Measurements from ENCODE around the gene JAKMIP1. TPM values are rescaled to one million over a fixed set of nuclear protein-coding genes. Genes with fewer than 3 reads are reported as not detected.

JAKMIP1 gene
- total RNA-seq, 1 donor: not detected

DNA sequence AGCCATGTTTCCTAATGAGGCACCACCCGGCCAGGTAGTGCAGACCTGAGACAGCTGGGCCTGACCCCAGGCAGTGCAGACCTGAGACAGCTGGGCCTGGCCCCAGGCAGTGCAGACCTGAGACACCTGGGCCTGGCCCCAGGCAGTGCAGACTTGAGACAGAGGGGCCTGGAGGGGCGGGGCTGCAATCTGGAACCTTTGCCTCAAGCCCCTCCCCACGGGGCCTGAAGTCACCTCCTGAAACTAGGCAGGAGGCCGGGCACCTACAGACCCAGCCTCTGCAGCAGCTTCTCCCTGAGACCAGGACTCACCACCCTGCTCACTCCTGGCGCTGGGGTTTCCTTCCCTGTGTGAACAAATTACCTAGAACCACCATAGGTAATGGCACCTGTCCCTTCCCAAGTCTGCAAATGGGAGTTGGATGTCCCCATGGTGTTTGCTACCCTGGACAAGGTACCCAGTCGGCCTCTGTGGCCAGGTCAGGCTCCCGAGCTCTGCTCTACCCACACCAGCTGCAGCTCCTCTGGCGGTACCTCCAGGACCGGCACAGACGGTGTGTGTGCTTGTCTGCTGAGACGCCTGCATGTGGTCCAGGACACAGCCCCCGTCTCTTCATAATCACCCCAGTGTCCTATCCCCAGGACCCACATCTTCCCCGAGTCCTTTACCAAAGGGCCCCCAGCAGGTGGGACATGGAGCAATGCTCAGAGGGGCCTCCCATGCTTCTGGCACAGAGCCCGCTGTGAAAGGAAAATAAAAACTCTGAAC is 129.0 kb downstream of the JAKMIP1 start:
- Histone ChIP-seq H3K36me3 (ENCODE audit: insufficient read depth, low read length) (no peaks in the 10 kb centered on the region), H2AFZ (ENCODE audit: low read length) (no peak overlapping the region), H3K4me1 (ENCODE audit: insufficient read depth, low read length) (no peaks in the 10 kb centered on the region), H3K27ac (ENCODE audit: low read depth, low read length) (no peak overlapping the region), H3K27me3 (ENCODE audit: insufficient read depth, low read length) (no peaks in the 10 kb centered on the region), H3K79me2 (ENCODE audit: insufficient read depth, low read length) (no peaks in the 10 kb centered on the region), H3K4me2 (ENCODE audit: insufficient read depth, low read length) (no peak overlapping the region), H4K20me1 (ENCODE audit: insufficient read depth, low read length) (no peaks in the 10 kb centered on the region), H3K4me3 (ENCODE audit: insufficient read depth, low read length) (no peak overlapping the region), H3K9me3 (ENCODE audit: low read depth, low read length) (no peaks in the 10 kb centered on the region)
- no peak for DNase-seq (ENCODE audit: insufficient read length, low spot score, missing footprints)
- TF ChIP-seq CTCF (IDR thresholded peaks at IDR 0.05; ENCODE audit: extremely low read depth, low read depth, low read length): no peak

GRCh38 chr4:6069845-6070709 is 130.3 kb downstream of the JAKMIP1 start:
- Histone ChIP-seq H3K4me2 (ENCODE audit: insufficient read depth, low read length) (no peak overlapping the region), H3K4me3 (ENCODE audit: insufficient read depth, low read length) (no peak overlapping the region), H2AFZ (ENCODE audit: low read length) (no peak overlapping the region), H3K4me1 (ENCODE audit: insufficient read depth, low read length) (no peaks in the 10 kb centered on the region), H3K27me3 (ENCODE audit: insufficient read depth, low read length) (no peaks in the 10 kb centered on the region), H3K79me2 (ENCODE audit: insufficient read depth, low read length) (no peaks in the 10 kb centered on the region), H4K20me1 (ENCODE audit: insufficient read depth, low read length) (no peaks in the 10 kb centered on the region), H3K27ac (ENCODE audit: low read depth, low read length) (no peak overlapping the region), H3K9me3 (ENCODE audit: low read depth, low read length) (no peaks in the 10 kb centered on the region), H3K36me3 (ENCODE audit: insufficient read depth, low read length) (no peaks in the 10 kb centered on the region)
- TF ChIP-seq CTCF (IDR thresholded peaks at IDR 0.05; ENCODE audit: extremely low read depth, low read depth, low read length): no peak
- no peak for DNase-seq (ENCODE audit: insufficient read length, low spot score, missing footprints)

- no peak overlapping the region for H2AFZ ChIP-seq (ENCODE audit: low read length)
- H3K4me2 ChIP-seq (ENCODE audit: insufficient read depth, low read length): no peak overlapping the region
- no peaks in the 10 kb centered on the region for H3K4me1 ChIP-seq (ENCODE audit: insufficient read depth, low read length)
- no peak overlapping the region for H3K27ac ChIP-seq (ENCODE audit: low read depth, low read length)
- H3K79me2 ChIP-seq (ENCODE audit: insufficient read depth, low read length): no peaks in the 10 kb centered on the region
- TF ChIP-seq CTCF (IDR thresholded peaks at IDR 0.05; ENCODE audit: extremely low read depth, low read depth, low read length): no peak
- H3K9me3 ChIP-seq (ENCODE audit: low read depth, low read length): no peaks in the 10 kb centered on the region
- no peaks in the 10 kb centered on the region for H4K20me1 ChIP-seq (ENCODE audit: insufficient read depth, low read length)
- no peak for DNase-seq (ENCODE audit: insufficient read length, low spot score, missing footprints)
- no peak overlapping the region for H3K4me3 ChIP-seq (ENCODE audit: insufficient read depth, low read length)
- H3K36me3 ChIP-seq (ENCODE audit: insufficient read depth, low read length): no peaks in the 10 kb centered on the region
- no peaks in the 10 kb centered on the region for H3K27me3 ChIP-seq (ENCODE audit: insufficient read depth, low read length)
These were observed 131.4 kb downstream of the JAKMIP1 start for GRCh38 chr4:6068986-6069385.
